Measurements from ENCODE around the gene PDGFA. TPM values are rescaled to one million over a fixed set of nuclear protein-coding genes. Genes with fewer than 3 reads are reported as not detected.
A peak's percentile ranks its signal among the peaks of the same experiment; 100 is the strongest.

PDGFA gene
- total RNA-seq, 1 experiment from 2014 or later: 129 TPM

DNA sequence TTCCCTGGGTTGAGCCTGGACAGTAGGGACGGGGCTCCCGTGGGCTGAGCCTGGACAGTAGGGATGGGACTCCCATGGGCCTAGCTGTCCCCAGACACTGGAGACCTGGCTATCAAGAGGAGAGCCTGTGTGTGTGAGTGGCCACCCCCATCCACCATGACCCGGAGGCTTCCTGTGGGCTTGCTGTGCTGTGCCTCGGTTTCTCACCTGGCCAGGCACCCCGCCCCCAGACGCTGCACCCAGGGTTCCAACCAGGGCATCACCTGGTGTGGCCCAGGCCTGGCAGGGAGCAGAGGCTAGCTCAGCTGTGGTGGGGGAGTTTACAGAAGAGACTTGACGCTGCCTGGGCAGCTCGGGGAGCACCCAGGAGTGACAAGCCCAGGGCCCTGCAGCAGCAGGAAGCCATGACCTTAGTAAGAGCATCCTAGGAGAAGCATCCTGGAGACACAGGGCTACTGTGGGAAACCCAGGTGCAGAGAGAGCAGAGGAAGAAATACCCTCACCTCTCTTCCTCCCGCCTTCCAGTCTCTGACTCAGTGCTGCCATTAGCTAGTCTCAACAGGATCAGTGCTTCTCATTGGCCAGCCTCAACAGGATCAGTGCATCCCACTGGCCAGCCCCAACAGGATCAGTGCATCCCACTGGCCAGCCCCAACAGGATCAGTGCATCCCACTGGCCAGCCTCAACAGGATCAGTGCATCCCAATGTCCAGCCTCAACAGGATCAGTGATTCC, 61.0 kb downstream of the PDGFA start (continued):
- TF ChIP-seq, protein P1, sequence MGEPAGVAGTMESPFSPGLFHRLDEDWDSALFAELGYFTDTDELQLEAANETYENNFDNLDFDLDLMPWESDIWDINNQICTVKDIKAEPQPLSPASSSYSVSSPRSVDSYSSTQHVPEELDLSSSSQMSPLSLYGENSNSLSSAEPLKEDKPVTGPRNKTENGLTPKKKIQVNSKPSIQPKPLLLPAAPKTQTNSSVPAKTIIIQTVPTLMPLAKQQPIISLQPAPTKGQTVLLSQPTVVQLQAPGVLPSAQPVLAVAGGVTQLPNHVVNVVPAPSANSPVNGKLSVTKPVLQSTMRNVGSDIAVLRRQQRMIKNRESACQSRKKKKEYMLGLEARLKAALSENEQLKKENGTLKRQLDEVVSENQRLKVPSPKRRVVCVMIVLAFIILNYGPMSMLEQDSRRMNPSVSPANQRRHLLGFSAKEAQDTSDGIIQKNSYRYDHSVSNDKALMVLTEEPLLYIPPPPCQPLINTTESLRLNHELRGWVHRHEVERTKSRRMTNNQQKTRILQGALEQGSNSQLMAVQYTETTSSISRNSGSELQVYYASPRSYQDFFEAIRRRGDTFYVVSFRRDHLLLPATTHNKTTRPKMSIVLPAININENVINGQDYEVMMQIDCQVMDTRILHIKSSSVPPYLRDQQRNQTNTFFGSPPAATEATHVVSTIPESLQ (CRISPR knock-in tag; IDR thresholded peaks at IDR 0.05): no peak
- TF ChIP-seq, protein P2, sequence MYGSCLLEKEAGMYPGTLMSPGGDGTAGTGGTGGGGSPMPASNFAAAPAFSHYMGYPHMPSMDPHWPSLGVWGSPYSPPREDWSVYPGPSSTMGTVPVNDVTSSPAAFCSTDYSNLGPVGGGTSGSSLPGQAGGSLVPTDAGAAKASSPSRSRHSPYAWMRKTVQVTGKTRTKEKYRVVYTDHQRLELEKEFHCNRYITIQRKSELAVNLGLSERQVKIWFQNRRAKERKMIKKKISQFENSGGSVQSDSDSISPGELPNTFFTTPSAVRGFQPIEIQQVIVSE (CRISPR knock-in tag; IDR thresholded peaks at IDR 0.05; ENCODE audit: borderline replicate concordance): no peak
- TF ChIP-seq OVOL2 (CRISPR knock-in tag; IDR thresholded peaks at IDR 0.05; ENCODE audit: borderline replicate concordance): no peak
- TF ChIP-seq, protein P3, sequence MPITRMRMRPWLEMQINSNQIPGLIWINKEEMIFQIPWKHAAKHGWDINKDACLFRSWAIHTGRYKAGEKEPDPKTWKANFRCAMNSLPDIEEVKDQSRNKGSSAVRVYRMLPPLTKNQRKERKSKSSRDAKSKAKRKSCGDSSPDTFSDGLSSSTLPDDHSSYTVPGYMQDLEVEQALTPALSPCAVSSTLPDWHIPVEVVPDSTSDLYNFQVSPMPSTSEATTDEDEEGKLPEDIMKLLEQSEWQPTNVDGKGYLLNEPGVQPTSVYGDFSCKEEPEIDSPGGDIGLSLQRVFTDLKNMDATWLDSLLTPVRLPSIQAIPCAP (CRISPR knock-in tag; IDR thresholded peaks at IDR 0.05): no peak
- TF ChIP-seq GTF2I (CRISPR knock-in tag; conservative IDR thresholded peaks at IDR 0.05): no peak
- no peak for TF ChIP-seq ZNF671 (CRISPR knock-in tag; IDR thresholded peaks at IDR 0.05)
- no peak for TF ChIP-seq EMX1 (CRISPR knock-in tag; IDR thresholded peaks at IDR 0.05)

DNA sequence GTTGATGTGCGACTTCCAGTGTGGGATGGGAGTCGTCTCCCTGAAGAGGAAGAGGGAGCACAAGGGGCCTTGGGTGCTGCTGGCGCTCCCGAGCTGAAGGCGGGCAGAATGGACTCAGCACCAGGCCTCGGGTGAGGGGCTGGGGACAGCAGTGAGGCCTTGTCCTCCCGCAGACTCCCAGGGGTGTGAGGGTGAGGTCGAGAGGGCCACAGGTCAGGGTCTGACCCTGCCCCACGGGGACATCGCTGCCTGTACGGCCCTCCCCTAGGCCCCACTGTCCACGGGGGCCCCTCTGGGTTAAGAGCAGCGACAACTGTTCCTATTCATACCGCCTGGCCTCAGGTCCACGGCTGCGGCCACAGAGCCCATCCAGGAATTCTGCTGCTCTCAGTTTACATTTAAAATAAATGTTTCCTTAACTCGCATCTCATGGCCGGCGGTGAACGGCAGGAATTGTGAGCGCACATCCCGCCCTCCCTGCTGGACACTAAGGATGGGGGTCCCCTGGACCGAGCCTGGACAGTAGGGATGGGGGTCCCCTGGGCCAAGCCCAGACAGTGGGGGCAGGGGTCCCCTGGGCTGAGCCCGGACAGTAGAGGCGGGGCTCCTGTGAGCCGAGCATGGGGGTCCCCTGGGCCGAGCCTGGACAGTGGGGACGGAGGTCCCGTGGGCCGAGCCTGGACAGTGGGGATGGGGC, 61.7 kb downstream of the PDGFA start:
- H3K27ac Mint-ChIP-seq: no peak overlapping the region
- H3K9me3 Mint-ChIP-seq: no peaks in the 10 kb centered on the region
- DNase-seq (ENCODE audit: low spot score) (peak; percentile 3), ATAC-seq (no peak)
- peaks cover 15% of the 10 kb centered on the region for H3K4me1 Mint-ChIP-seq
- peaks cover 5% of the 10 kb centered on the region; the same call in 1 of the 2 replicates for H3K27me3 Mint-ChIP-seq (ENCODE audit: low read depth)
- no peak overlapping the region for H3K4me3 Mint-ChIP-seq
- H3K36me3 Mint-ChIP-seq: no peaks in the 10 kb centered on the region
- ChIA-PET CTCF (no interaction called here), POLR2A (no interaction called here)
- TF ChIP-seq, protein P4, sequence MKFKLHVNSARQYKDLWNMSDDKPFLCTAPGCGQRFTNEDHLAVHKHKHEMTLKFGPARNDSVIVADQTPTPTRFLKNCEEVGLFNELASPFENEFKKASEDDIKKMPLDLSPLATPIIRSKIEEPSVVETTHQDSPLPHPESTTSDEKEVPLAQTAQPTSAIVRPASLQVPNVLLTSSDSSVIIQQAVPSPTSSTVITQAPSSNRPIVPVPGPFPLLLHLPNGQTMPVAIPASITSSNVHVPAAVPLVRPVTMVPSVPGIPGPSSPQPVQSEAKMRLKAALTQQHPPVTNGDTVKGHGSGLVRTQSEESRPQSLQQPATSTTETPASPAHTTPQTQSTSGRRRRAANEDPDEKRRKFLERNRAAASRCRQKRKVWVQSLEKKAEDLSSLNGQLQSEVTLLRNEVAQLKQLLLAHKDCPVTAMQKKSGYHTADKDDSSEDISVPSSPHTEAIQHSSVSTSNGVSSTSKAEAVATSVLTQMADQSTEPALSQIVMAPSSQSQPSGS (CRISPR knock-in tag; IDR thresholded peaks at IDR 0.05; ENCODE audit: borderline replicate concordance, low read depth): no peak
- TF ChIP-seq, protein P2 (CRISPR knock-in tag; IDR thresholded peaks at IDR 0.05; ENCODE audit: borderline replicate concordance): no peak
- TF ChIP-seq GRHL2 (CRISPR knock-in tag; IDR thresholded peaks at IDR 0.05; ENCODE audit: insufficient replicate concordance, severe bottlenecking): no peak
- TF ChIP-seq, protein P5, sequence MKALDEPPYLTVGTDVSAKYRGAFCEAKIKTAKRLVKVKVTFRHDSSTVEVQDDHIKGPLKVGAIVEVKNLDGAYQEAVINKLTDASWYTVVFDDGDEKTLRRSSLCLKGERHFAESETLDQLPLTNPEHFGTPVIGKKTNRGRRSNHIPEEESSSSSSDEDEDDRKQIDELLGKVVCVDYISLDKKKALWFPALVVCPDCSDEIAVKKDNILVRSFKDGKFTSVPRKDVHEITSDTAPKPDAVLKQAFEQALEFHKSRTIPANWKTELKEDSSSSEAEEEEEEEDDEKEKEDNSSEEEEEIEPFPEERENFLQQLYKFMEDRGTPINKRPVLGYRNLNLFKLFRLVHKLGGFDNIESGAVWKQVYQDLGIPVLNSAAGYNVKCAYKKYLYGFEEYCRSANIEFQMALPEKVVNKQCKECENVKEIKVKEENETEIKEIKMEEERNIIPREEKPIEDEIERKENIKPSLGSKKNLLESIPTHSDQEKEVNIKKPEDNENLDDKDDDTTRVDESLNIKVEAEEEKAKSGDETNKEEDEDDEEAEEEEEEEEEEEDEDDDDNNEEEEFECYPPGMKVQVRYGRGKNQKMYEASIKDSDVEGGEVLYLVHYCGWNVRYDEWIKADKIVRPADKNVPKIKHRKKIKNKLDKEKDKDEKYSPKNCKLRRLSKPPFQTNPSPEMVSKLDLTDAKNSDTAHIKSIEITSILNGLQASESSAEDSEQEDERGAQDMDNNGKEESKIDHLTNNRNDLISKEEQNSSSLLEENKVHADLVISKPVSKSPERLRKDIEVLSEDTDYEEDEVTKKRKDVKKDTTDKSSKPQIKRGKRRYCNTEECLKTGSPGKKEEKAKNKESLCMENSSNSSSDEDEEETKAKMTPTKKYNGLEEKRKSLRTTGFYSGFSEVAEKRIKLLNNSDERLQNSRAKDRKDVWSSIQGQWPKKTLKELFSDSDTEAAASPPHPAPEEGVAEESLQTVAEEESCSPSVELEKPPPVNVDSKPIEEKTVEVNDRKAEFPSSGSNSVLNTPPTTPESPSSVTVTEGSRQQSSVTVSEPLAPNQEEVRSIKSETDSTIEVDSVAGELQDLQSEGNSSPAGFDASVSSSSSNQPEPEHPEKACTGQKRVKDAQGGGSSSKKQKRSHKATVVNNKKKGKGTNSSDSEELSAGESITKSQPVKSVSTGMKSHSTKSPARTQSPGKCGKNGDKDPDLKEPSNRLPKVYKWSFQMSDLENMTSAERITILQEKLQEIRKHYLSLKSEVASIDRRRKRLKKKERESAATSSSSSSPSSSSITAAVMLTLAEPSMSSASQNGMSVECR (CRISPR knock-in tag; IDR thresholded peaks at IDR 0.05; ENCODE audit: borderline replicate concordance): no peak
- no peak for TF ChIP-seq TP53 (CRISPR knock-in tag; IDR thresholded peaks at IDR 0.05)
- TF ChIP-seq ZNF138 (CRISPR knock-in tag; conservative IDR thresholded peaks at IDR 0.05): no peak
- TF ChIP-seq FOXK1 (CRISPR knock-in tag; IDR thresholded peaks at IDR 0.05): no peak
- no peak for TF ChIP-seq SMAD3 (CRISPR knock-in tag; IDR thresholded peaks at IDR 0.05; ENCODE audit: borderline replicate concordance)
- TF ChIP-seq NR1H2 (CRISPR knock-in tag; IDR thresholded peaks at IDR 0.05): no peak
- TF ChIP-seq, protein P6, sequence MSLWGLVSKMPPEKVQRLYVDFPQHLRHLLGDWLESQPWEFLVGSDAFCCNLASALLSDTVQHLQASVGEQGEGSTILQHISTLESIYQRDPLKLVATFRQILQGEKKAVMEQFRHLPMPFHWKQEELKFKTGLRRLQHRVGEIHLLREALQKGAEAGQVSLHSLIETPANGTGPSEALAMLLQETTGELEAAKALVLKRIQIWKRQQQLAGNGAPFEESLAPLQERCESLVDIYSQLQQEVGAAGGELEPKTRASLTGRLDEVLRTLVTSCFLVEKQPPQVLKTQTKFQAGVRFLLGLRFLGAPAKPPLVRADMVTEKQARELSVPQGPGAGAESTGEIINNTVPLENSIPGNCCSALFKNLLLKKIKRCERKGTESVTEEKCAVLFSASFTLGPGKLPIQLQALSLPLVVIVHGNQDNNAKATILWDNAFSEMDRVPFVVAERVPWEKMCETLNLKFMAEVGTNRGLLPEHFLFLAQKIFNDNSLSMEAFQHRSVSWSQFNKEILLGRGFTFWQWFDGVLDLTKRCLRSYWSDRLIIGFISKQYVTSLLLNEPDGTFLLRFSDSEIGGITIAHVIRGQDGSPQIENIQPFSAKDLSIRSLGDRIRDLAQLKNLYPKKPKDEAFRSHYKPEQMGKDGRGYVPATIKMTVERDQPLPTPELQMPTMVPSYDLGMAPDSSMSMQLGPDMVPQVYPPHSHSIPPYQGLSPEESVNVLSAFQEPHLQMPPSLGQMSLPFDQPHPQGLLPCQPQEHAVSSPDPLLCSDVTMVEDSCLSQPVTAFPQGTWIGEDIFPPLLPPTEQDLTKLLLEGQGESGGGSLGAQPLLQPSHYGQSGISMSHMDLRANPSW (CRISPR knock-in tag; conservative IDR thresholded peaks at IDR 0.05; ENCODE audit: low read depth): no peak
- no peak for TF ChIP-seq ZNF232 (CRISPR knock-in tag; IDR thresholded peaks at IDR 0.05)
- no peak for TF ChIP-seq NFATC4 (CRISPR knock-in tag; IDR thresholded peaks at IDR 0.05)
- TF ChIP-seq, protein P7, sequence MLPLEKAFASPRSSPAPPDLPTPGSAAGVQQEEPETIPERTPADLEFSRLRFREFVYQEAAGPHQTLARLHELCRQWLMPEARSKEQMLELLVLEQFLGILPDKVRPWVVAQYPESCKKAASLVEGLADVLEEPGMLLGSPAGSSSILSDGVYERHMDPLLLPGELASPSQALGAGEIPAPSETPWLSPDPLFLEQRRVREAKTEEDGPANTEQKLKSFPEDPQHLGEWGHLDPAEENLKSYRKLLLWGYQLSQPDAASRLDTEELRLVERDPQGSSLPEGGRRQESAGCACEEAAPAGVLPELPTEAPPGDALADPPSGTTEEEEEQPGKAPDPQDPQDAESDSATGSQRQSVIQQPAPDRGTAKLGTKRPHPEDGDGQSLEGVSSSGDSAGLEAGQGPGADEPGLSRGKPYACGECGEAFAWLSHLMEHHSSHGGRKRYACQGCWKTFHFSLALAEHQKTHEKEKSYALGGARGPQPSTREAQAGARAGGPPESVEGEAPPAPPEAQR (CRISPR knock-in tag; IDR thresholded peaks at IDR 0.05): no peak
